ENCODE data around the gene RND1. TPM values are rescaled to one million over a fixed set of nuclear protein-coding genes. Genes with fewer than 3 reads are reported as not detected.

Gene RND1
- polyA plus RNA-seq, 1 of the 3 experiments (the other 2 are of a cell fraction), result 0.39 TPM

- TF ChIP-seq REST (IDR thresholded peaks at IDR 0.05; ENCODE audit: low read depth, low read length) (no peak), ELF1 (IDR thresholded peaks at IDR 0.05) (no peak), RAD21 (IDR thresholded peaks at IDR 0.05; ENCODE audit: low read length) (no peak), EP300 (IDR thresholded peaks at IDR 0.05; ENCODE audit: borderline replicate concordance in 1 of 2, low read depth in 1 of 2, low read length in 1 of 2) (no peak), GATA2 (CRISPR knock-in tag; IDR thresholded peaks at IDR 0.05) (no peak), NFIC (IDR thresholded peaks at IDR 0.05; ENCODE audit: borderline replicate concordance) (no peak), SIN3A (IDR thresholded peaks at IDR 0.05; ENCODE audit: borderline replicate concordance, low read depth, low read length) (no peak), SMC3 (IDR thresholded peaks at IDR 0.05; ENCODE audit: low read depth, low read length) (no peak), USF1 (IDR thresholded peaks at IDR 0.05; ENCODE audit: borderline replicate concordance, low read depth) (no peak)
Observed at GRCh38 chr12:48868451-48868850, 2.8 kb upstream of the RND1 start (continued).

GRCh38 chr12:48866052-48866711 lies 512 bp upstream of the RND1 start:
- H3K79me2 ChIP-seq (ENCODE audit: insufficient read depth), result no peaks in the 10 kb centered on the region
- 75% methylated on average over 6 of the region's 6 CpGs for WGBS (ENCODE audit: low lambda C conversion rate)
- no peak for TF ChIP-seq FOXJ3 (CRISPR knock-in tag; IDR thresholded peaks at IDR 0.05)
- TF ChIP-seq RFX5 (IDR thresholded peaks at IDR 0.05; ENCODE audit: low read length), result no peak
- 0 out of 2 replicates have a peak, but pooled peaks have one; percentile 18 for TF ChIP-seq CTCF (IDR thresholded peaks at IDR 0.05)
- H3K27me3 ChIP-seq (ENCODE audit: insufficient read depth), result peaks cover 16% of the 10 kb centered on the region
- no peaks in the 10 kb centered on the region for H4K20me1 ChIP-seq (ENCODE audit: insufficient read depth)
- H3K9me3 ChIP-seq, result no peaks in the 10 kb centered on the region
- H3F3A ChIP-seq (replicated peaks; ENCODE audit: insufficient read depth), result no peaks in the 10 kb centered on the region
- peak overlapping the region; percentile 81 for H2AFZ ChIP-seq (ENCODE audit: low read depth)
- H3K4me1 ChIP-seq (ENCODE audit: control insufficient read depth in 1 of 2, insufficient read depth in 2 of 2, low read depth in 1 of 2, low read length in 1 of 2), result peaks cover 0 to 9% of the 10 kb centered on the region in 2 experiments; a peak in 1 of 4 replicates
- H3K4me3 ChIP-seq (ENCODE audit: low read depth in 2 of 2, low read length in 1 of 2), result peak overlapping the region; percentile 62 to 92; a peak in 3 of 4 replicates
- peak overlapping the region; percentile 93 for H3K4me2 ChIP-seq
- ChIA-PET POLR2A (interaction anchor here (0.6 to 1.8 kb wide), 10 partner anchors 10 to 92 kb away, joined by 3 to 19 read pairs (median 6); no protein-coding TSS in a partner anchor), CTCF (interaction anchor here (1.0 to 34.8 kb wide), 10 partner anchors 9 to 131 kb away, joined by 3 to 667 read pairs (median 5); partner anchors contain the start of genes DDX23 and WNT1)
- DNase-seq, result no peak
- no peak overlapping the region for H3K9ac ChIP-seq
- H3K36me3 ChIP-seq (replicated peaks in 1 of 2; ENCODE audit: control insufficient read depth in 1 of 2, insufficient read depth in 2 of 2, low read length in 1 of 2), result no peaks in the 10 kb centered on the region
- H3K9me2 ChIP-seq, result no peaks in the 10 kb centered on the region
- no peak overlapping the region for H3K27ac ChIP-seq (ENCODE audit: low read depth in 2 of 2, low read length in 1 of 2)

Data from SK-N-SH (cell line).